DOHH2 (cell line): ENCODE data around the gene S100A10.

ENCODE experiments used
- CTCF ChIP-seq: fragments of 200-600 bp; sonication (generic); IDR thresholded peaks from one replicate; pipeline ENCODE4 v1.5.1; 2014; ENCODE audit warnings: antibody characterized with exemption, mild to moderate bottlenecking, low read depth, low read length; ENCODE audit not compliant: poor library complexity, severe bottlenecking
- EZH2phosphoT487 ChIP-seq: fragments of 200-600 bp; sonication (generic); IDR thresholded peaks from 2 replicates; pipeline ENCODE4 v1.6.1; 2017; ENCODE audit warnings: borderline replicate concordance, mild to moderate bottlenecking, antibody characterized with exemption, low read length, moderate library complexity, mixed read lengths

- TF ChIP-seq CTCF: no peak
- TF ChIP-seq EZH2phosphoT487: no peak
Measured at GRCh38 chr1:151967091-151967490, 26.6 kb downstream of the S100A10 start.
